Measurements from ENCODE around the gene TBXAS1.

The TBXAS1 gene

DNA sequence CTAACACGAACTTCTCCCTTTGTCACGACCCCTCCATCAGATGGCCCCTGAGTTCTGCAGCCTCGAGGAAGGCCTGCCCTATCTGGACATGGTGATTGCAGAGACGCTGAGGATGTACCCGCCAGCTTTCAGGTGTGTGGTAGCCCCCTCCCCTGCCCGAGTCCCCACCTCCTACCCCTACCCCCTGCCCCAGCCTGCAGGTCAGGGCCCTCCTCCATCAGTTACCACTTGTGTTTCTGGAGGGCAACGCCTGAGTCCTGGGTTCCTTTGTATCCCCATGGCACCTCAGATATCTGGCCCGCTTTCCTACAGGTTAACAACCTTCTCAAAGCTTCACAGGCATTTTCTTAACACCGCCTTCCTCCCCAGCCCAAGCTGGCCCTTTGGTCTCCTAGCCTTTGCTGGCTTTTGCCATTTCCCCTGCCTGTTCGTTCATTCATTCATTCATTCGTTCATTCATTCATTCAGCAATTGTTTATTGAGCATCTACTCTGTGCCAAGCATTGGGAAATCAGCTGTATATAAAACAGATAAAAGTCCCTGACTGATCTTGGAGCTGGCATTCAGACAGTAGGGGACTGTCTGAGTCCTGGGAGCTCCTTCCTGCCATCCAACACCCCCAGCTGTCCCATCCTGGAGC lies 178.1 kb downstream of the TBXAS1 start:
- DNase-seq = no peak

DNA sequence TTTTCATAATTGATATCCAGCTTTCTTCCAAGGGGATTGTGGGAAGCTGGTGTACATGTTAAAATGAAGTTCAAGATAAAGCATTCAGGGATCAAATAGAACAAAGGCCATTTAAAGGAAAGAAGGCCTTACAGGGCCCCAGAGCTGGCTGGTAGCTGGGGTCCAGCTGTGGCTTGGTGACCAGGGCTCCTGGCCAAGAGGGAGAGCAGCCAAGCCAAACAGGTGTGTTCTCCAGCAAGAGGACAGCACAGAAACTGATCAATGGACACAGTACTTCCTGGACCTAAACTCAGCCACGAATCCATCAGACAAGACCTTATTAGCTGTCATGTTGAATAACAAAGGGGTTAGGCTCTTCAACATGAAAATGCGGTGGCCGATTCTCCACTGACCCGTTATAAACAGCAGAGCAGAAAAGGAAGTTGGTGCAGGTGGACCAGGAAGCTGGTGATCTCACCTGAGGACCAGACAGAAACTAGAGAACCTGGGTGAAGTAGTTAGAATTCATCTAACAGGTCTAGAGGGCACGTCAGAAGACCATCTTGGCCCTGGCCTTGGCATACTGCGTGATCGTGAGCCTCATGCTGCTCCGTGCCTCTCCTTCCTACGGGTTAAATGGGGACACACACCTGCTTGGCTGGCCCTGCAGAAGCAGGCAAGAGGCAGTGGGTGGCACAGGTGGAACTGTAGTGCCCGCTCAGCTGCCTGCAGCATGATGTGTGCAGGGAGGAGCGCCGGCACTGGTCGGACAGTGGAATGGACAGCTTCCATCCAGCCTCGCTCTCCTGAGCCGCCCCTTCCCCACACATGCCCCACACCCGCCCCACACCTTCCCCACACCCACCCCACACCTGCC lies 179.9 kb downstream of the TBXAS1 start:
- no peak for DNase-seq

DNA sequence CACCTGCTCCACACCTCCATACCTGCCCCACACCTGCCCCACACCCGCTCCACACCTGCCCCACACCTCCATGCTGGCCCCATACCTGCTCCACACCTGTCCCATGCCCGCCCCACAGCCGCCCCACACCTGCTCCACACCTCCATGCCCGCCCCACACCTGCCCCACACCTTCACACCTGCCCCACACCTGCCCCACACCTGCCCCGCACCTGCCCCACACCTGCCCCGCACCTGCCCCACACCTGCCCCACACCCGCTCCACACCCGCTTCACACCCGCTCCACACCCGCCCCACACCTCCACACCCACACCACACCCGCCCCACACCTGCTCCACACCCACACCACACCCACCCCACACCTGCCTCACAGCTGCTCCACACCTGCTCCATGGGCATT lies 180.7 kb downstream of the TBXAS1 start:
- no peak for DNase-seq

DNA sequence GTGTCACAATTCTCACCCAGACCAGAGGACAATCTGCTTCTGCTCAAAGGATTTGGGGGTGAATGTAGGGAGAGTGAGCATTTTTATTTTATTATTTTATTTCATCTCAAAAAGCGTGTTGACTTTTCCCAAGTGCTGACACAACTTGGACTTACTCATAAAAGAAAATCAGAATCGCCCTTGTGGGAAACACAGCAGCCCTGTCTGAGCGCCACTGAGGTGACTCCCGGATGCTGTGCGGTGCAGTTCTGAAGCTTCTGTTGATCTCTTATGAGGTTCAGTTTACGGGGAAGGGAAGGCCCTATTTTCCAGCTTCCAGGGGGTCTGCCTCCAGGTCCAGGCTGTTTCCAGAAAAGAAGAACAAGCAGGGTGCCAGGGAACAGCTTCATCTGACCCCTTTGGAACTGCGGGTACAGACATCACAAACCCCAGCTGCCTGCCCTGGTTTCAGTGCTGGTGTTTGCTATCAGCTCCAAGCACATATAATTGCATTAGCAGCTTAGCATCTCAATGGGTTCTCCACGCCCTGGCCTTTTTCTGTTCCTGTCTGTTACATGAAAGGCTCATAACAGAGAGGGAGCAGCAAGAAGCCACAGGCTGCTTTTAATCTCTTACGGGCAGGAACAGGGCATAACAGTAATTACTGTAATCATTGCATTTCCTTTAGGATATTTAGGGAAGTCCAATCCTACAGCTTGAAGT lies 181.3 kb downstream of the TBXAS1 start:
- DNase-seq = no peak

DNA sequence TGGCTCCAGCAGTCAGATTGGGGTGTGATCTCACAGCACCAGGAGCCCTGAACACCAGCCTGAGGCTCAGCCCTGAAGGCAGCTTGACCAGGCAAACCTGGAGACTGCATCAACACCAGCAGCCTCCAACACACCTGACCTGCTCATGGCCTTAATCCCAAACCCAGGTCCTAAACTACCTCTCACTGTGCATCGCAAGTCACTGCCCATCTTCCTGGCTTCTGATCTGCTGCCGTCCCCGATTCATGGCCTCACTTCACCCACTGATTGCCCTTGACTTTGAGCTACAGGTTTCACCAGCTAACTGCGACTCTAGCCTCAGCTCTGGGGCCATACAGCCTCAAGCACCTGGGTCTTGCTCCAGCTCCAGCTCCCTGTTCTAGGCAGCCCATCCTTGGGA lies 184.6 kb downstream of the TBXAS1 start:
- DNase-seq = no peak

DNA sequence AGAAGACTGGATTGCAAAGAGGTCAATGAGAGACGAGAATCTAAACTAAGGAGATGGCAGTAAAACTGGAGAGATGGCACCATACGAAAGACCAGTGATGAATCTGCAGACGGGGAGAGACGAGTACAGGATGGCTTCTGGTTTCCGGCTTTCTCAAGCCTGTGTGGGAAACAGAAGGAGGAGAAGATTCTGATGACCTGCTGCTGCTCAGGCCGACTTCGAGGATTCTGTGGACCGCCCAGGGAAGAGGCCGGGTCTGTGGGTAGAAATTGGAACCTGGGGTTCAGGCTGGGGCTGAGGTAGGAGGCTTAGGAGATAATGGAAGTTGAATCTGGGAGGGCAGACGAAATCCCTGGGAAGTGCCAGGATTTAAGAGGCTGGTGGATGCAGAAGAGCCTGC lies 185.1 kb downstream of the TBXAS1 start:
- no peak for DNase-seq

DNA sequence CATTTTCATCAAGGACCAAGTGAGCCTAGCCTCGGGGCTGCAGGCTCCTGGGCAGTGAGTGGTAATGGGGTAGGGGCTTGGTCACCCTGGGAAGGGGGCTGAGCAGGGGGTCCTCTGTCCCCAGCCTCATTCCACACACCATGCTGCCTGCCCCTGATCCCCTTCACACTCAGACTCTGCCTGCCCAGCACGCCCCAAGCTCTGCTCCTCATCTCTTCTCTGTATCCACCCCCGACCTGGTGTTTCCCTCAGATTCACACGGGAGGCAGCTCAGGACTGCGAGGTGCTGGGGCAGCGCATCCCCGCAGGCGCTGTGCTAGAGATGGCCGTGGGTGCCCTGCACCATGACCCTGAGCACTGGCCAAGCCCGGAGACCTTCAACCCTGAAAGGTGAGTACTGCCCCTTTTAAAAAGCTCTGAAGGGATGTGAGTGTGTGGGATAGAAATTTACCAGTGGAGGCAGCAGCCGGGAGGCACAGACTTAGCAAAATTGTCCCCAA lies 186.5 kb downstream of the TBXAS1 start:
- no peak for DNase-seq

DNA sequence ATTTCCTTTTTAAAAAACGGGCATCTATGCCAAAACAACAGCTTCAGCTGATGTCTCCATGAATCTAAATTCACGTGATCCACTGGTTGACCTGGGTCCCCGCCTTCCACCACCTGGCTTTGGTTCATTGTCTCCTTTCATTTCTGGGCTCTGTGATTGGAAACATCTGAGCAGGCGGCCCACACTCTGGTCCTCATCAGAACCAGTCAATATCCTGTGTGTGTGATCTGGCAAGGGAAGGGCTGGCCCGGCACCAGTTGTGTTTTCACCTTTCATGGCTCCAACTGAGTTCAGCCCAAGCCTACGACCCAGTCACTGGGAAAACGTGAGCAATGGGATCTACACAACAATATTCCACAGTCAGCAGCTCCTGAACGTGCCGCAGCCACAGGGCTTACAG lies 187.5 kb downstream of the TBXAS1 start:
- DNase-seq = no peak

DNA sequence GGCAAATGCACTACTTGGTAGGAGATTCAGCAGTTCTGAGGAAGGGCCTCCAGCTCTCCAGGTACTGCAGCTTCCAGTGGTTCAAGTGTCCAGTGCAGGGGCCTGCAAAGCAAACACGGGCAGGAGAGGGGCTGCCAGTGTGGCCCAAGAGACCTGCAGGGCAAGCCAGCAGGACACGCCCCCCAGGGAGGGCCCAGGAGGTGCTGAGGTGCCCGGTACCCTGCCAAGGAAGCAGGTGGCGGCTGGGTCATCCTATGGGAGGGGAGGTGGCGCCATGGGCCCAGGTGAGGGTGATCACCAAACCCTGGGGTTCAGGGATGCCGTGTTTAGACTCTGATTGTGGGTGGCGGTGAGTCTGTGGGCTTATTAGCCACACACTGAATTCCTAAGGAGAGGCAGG lies 188.0 kb downstream of the TBXAS1 start:
- no peak for DNase-seq

DNA sequence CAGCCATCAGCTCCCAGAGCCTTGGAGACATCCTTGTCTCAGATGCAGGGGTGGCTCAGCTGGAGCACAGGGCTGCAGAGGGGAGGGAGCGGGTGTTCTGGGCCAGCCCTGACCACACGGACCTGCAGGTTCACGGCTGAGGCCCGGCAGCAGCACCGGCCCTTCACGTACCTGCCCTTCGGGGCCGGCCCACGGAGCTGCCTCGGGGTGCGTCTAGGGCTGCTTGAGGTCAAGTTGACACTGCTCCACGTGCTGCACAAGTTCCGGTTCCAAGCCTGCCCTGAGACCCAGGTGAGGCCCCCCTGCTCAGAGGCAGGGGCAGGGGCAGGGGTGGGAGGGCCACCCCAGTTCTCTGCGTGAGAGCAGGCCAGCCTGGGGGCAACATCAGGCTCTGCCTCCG lies 188.5 kb downstream of the TBXAS1 start:
- DNase-seq = no peak

DNA sequence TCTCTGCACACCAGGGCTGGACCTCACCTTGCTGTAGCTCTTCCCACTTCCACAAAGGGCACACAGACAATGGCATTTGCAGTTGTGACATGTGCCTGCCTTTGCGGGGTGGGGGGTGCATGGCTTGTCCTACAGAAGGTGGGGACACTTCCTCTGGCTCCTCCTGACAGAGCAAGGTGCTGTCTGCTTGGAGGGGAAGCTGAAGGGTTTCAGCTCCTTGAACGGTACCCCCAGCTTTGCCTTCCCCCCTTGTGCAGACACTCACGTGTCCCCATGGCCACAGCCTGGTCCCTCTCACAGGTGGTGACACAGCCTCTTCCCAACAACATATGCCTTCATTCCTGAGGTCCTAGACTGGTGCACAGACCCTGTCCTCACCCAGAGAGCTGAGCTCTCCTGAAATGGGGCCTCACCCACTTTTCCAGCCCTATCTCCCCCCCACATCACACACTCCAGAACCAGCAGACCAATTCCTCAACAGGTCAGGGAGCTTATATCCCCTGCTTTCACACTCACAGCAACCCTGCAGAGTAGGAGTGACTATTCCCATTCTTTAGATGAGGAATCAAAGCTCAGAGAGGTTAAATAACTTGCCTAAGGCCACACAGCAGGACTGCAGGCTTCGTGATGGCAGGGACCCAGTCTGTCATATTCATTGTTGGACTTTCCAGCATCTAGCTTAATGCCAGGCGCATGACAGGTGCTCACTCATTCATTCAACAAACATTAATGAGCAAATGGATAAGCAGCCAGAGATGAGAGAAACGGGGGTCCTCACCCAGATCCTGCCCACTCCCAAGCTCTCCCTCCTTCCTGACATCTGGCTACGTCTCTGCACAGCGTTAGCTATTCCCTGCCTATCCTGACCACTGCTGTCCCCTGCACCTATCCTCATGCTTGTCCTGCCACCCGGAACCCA lies 189.3 kb downstream of the TBXAS1 start:
- DNase-seq = no peak

DNA sequence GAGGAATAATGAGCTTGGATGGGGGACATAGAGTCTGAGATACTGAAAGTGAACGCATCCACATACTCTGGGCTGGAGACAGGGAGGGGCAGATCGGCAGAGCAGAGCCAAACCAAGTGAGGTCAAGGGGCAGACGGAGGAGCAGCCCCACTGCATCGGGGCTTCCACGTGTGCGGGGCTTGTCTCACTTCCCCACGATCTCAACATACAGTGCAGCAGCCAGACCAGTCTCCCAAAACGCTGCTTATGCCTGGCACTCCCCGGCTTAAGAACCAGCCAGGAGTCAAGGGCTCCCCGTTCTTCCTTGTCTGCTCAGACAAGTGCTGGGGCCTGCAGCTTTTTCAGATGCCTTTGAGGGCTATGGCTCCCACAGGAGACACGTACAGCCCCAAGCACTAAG lies 190.1 kb downstream of the TBXAS1 start:
- no peak for DNase-seq

DNA sequence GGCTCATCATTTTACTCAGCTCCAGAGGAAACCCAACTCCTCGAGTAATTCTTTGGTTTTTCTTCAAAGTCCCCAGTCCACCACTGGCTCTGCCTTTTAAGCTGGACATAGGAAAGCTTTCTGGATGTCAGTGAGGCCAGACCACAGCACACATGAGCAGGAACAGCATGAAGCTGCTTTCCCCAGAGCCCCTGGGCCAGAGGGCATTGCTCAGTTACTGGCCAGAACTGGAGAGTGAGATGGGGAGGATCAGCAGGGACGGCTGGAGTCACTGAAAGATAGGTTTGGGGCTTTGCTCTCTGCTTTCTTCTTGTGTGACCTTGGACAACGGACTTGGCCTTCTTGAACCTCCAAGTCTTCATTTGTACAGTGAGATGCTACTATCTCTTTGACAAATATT lies 190.5 kb downstream of the TBXAS1 start:
- DNase-seq = no peak

DNA sequence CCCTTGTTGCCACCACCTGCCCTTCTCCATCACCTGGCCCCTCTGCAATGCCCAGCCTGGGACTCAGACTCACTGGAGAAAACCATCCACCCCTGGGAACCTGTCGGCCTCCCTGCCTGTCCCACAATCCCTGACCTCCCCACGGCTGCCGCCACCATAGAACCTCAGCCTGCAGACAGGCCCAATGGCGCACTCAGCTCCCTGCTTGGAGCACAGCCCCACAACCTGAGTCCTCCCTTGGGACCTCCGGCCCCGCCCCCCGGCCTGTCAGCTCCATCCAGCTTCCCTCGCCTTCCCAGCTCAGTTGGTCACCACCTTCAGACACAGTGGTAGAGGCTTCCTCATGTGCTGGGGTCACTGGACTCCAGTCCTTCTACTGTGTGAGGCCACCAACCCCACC lies 192.5 kb downstream of the TBXAS1 start:
- no peak for DNase-seq

DNA sequence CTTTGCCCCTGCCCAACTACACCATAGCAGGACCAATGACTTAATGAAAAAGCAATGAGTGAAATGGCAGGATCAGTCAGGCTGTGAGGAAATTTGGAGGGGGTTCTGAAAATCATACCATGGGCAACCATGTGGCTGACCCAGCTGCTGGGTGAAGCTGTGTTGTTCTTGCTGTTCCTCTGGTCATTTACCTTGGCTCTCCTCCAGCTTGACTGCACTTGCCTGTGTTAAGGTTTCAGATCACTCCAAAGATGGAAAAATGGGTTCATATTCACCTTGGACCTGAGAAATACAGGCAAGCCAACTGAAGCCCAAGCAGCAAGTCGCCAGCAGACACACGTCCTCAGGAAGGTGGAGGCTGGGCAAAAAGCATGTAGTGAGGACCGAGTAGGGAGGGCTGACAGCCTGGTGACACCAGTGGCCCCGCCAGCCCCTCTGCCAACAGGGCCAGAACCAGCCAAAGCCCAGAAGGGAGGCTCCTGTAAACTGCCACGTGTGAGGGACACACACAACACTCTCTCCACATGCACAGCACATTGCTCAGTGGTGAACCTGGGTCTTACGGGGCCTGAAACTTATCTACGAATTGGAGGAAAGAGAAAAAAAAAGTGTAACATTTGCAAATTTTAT lies 193.6 kb downstream of the TBXAS1 start:
- DNase-seq = no peak

DNA sequence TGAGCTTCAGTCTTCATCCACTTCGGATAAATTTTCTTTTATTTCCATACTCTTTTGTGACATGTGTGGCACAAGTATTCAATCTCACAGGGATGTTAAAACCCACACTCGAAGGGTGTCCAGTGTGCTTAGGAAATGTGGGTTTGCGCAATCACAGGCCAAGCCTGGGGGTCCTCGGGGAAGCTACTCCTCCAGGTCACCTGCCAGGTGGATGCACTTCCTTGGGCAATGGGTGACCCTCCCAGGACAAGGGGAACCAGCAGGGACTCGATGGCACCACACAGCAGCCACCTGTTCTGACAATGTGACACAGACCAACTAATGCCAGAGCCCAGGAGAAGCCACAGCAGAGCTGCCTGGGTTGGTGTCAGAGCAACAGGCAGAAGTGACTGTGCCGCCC lies 194.7 kb downstream of the TBXAS1 start:
- DNase-seq = peak; percentile 21

DNA sequence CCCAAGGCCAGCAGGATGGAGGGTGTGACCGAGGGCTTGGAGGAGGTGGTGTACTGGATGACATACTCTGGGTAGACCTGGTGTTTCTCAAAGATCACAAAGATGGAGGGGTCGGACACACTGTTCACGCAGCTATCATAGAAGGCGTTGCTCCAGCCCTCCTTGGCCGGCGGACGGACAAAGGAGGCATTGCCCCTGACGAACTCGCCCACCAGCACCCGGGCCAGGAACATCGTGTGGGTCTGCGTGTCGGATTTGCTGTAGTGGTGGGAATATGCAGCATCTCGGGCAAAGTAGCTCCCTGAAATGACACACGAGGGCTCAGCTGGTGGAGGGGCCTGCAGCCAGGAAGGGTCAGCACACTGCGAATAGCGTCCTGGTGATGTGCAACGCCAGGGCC lies 195.5 kb downstream of the TBXAS1 start:
- DNase-seq = no peak

DNA sequence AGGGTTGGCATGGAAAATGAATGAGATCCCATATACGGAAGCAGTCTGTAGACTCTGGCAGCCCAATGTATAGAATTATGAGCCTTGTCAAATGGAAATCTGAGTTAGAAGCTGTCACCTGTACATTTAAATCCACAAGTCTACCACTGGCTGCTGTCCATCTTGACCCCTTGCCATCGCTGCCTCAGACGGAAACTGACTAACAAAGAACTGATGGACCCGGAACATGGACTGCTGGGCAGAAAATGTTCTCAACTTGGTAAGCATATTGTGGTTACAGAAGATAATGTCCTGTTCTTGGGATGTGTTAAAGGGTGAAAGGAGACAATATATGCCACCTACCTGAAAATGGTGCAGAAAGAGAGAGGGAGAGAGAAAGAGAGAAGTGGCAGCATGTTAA lies 196.2 kb downstream of the TBXAS1 start:
- no peak for DNase-seq

DNA sequence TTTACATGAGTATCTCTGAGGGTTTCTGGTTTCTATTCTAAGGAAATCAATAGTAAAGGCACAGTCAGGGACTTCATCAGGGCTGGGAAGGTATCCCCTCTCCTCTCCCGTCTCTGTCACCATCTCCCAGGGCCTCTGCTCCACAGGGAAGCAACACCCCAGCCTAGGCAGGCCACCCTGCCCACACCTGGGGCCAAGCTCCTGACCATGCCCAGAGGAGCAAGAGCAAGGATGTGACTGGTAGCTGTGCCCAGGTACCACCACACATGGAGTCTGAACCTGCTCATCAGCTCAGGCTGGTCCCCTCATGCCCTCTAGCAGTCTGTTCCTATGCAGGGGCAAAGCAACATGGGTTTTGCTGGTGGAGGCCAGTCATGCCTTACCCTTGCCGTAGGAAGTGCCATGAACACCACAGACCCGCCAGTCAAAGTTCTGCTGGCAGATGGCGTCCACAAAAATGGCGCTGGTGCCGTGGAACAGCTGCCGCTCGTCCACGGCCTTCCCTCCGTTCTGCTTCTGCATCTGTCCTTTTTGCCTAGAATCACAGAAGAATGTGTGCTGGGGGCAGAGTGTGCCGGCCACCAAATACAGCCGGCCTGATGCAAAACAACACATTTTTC lies 196.9 kb downstream of the TBXAS1 start:
- DNase-seq = no peak

DNA sequence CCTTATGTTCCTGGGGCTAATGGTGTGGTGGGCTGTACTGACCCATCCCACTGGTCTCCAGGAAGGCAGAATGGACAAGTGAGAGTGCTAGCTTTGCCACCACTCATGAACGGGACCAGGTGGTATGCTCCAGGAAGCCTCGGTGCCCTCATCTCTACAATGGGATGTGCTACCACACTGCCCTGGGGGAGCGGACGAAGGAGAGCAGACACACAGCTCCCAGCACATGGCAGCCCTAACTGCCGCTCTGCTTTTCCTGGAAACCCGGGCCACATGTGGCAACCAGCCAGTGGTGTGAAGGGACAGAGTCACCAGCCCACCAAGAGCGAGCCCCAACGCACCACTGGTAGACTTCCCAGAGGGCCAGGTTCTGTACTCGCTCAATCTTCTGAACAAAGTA lies 197.9 kb downstream of the TBXAS1 start:
- DNase-seq = no peak

DNA sequence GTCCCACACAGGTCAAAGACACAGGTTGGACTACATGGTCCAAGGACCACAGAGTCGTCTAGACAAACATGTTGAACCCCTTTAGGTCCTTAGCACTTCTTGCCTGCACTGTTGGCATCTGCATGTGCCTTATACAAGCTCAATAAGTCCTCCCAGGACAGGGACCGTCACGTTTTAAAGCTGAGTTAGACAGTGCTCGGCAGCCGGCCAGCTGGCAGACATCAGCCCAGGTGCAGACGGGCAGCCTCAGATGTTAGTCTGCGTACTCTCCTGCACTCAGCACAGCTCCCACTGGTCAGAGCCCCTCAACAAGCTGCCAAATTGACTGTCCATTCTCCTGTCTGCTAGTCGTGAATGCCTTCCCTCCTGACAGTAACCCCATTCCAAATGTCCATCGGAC lies 198.8 kb downstream of the TBXAS1 start:
- DNase-seq = no peak

DNA sequence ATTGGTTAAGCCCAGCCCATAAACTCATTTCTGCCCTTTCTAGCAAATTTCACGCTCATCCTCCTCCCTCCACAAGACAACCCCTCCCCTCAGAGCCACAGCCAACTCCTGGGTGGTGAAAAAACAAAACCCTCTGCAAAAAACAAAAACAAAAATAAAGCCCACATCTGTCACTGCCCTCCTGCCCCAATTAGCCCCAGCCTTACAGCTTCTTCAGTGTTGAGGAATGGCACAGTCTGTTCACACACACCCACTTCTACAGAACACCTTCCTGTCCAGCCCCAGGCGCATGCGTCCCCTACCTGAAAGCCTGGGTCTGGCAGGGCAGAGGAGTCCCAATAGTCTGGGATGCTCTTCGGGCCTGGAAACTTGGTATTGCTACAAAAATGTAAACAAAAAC lies 199.2 kb downstream of the TBXAS1 start:
- DNase-seq = no peak

All from suppressor macrophage treated with lipopolysaccharide for 4 hours (primary cell).